SHP77 treated with DMSO at 0.1 percent for 48 hours (cell line): ENCODE data around the gene RPLP1.

Experiments used
- DNase-seq: peaks from one replicate; lab custom pipeline; 2025; lab: John Stamatoyannopoulos, UW

Gene RPLP1

DNA sequence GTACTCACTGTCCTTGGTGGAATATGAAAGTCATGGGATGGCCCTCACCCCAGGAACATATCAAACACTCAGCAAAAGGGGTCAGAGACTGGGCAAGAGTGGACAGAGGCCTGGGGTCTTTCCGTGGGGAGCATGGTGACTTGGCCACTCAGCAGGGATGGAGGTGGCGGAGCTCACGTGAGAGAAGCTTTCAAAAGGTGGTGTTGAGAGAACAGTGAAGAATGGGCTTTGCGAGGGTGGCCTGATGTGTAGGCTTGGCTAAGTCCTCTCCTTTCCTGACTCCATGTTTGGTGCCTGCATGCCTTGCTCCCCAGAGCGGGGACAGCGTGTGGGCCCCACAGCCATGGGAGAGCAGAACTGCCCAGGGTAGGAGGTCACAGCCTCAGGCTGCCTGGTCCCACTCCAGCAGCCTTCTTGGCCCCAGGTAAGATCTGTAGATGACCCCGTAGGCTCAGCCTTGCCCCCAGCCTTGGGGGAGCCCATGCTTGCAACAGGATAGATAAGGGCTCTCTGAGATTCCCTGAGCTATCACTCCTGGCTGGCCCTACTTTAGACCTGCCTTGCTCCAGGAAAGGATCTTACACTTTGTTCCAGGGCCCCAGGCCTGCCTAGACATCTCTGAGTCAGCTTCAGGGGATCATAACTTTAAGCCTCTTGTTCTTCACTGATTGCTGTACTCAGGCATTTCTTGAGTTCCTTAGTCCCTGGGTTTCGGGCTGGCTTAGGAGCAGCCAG lies 17.0 kb downstream of the RPLP1 start:
- no peak for DNase-seq

DNA sequence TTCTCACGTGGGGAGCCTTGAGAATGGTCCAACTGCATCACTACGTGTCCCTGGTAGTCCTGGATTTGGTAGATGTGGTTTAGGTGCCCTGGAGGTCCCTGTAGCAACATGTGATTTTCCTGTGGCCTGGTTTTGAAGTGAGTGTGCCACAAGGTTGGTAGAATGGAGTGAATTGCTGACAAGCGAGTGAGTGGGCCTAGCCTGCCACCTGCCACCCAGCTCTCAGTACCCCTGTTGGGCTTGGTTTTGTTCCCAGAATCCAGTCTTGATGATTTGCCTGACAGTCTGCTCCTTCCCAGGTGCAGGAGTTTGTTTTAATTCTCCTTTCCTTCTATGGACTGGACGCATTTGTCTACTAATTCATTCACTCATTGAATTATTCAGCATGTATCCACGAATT lies 19.4 kb downstream of the RPLP1 start:
- no peak for DNase-seq

DNA sequence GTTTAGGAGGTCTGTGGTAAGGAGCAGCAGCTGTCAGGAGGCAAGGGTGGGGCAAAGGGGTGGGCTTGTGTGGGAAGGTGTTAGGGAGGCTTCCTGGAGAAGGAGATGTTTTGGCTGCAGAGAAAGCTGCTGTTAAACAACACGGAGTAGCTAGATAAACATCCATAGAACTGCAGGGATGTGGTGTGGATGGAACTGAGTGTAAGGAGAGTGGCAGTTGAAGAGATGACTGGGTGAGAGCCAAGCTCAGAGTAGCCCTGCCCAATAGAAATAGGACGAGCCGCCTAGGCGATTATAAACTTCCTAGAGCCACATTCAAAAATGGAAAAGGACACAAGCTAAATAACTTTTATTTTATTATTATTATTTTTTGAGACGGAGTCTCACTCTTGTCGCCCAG lies 19.9 kb downstream of the RPLP1 start:
- no peak for DNase-seq

DNA sequence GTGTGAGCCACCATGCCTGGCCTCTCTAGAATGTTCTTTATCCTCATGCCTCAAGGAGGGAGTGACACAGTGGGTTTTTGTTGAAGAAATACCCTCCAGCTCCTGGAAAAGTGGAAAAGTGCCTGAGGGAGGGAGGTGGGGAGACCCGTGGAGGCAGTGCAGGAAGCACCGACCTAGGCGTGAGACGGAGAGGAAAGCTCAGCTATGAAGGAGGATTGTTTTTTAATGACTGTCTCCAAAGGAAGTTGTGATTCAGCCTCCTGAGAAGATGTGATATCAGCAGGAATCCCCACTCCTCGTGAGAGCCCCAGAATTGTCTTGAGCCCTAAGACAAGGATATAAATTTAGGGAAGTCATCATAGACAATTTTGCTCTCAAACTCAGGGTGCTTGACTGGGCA lies 21.7 kb downstream of the RPLP1 start:
- DNase-seq: no peak

DNA sequence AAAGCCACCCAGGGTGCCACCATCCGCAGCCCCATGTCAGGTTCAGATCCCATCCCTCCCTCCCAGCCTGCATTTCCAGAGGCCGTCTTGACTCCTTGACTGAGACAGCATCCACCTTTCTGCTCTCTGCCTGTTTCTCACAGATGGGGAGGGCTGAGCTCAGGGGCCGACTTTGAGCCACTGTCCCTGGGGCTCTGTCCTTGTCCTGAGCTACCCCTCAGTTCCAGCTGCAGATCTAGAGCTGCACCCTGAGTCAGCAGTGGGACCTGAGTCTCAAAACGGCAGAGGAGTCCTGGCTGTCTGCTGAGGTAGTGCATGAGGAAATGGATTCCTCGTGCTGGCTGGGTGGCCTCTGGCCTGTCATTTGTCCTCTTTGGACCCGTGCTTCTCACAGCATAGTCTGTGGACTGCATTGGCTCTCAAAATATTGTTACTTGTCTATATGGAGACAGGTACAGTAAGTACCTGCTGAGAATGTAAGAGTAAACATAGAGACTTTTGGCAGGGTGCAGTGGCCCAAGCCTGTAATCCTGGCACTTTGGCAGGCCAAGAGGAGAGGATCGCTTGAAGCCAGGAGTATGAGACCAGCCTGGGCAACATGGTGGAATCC lies 22.3 kb downstream of the RPLP1 start:
- no peak for DNase-seq

DNA sequence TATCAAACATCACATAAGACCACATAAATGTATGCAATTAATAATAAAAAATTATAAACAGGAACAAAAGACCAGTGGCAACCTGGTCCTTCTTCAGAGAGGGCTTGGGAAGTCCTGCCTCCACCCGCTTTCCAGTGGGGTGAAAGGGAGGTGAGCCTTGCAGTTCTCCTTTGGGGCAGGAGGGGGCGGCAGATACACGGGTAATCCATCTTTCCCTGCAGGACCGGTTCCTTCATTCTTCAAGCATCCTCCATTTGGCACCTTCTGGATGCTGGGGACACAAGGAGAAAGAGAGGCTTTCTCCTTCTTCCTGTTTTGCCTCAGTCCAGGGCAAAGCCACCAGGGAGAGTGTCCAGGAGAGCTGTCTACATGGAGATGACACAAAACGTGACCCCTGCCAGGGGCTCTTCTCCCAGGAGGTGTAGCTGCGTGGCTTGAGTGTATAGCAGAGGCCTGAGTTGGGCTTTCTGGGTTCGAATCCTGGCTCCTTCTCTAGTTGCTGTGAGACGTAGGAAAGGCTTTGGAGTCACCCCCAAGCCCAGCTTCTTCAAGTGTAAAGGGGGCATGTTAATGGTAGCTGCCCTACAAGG lies 23.2 kb downstream of the RPLP1 start:
- DNase-seq: peak; percentile 35

DNA sequence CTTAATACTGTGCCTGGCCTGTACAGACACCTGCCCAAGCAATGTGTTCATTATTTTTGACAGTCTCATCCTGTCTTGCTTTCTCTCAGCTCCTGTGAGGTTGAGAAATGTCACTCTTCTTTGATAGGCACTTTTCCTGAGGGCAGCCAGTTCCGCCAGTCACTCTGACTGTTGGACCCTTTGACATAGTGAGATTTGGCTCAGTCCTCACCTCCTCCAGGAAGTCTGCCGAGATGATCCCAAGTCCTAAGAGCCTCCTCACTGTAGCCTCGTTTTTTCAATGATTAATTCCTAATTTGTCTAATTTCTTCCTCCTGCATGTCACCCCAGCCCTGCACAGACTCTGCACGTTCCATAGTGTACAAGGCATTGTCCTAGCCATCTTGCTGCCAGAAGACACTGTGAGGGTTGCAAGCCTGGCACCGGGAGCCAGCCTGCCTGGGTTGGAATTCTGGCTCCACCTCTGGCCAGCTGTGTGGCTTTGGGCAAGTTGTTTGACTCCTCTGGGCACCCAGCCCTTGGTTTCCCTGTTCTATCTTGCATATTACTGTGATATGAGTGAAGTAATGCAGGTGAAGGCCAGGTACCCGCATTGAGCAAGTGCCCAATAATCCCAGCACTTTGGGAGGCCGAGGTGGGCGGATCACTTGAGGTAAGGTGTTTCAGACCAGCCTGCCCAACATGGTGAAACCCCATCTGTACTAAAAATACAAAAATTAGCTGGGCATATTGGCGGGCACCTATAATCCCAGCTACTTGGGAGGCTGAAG lies 24.3 kb downstream of the RPLP1 start:
- no peak for DNase-seq

DNA sequence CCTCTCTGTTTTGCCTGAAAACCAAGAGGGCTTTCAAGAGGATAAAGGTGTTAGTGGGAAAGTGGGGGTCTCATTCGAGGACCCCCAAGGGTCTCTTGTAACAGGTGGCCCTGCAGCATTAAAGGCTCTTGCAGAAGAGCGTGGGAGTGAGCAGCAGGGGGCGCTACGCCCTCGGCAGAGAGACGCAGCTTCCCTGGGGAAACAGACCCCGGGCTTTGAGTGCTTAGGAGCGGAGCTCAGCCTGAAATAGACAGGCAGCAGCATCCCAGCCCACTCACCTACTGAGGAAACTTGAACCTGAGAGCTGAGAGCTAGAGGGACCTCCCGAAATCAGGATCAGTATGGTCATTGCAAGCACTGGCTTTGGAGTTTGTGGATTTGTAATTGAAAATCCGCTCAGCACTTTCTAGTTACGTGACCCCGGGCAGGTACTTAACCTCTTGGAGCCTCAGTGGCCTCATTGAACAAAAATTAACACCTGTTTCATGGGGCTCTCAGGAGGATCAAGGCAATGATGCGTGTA lies 25.7 kb downstream of the RPLP1 start:
- peak; percentile 65 for DNase-seq

DNA sequence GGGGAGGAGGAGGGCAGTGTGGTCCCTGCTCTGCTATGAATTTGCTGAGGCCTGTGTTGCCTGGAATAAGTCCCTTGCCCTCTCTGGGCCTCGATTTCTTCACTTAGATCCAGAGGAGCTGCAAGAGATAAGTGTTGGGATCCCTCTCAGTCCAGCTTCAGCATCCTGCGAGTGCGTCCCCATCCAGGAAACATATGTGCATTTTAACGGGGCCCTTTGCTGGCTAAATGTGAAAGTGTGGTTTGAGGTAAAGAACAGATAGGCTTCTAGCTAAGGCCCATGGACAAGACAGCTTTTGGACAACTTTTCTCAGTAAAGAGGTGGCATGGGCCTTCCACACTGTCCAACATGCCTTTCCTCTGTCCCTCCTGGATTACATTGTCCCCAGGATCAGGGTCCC lies 26.5 kb downstream of the RPLP1 start:
- no peak for DNase-seq

DNA sequence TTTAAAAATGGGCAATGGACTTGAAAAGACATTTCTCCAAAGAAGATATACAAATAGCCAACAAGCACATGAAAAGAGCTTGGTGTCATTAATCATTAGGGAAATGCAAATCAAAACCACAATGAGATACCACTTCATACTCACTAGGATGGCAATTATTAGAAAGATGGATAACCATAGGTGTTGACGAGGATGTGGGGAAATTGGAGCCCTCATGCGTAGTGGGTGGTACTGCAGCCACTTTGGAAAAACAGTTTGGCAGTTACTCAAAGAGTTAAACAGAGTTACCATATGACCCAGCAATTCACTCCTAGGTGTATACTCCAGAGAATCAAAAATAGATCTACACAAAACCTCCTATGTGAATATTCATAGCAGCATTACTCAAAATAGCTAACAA lies 27.4 kb downstream of the RPLP1 start:
- no peak for DNase-seq

DNA sequence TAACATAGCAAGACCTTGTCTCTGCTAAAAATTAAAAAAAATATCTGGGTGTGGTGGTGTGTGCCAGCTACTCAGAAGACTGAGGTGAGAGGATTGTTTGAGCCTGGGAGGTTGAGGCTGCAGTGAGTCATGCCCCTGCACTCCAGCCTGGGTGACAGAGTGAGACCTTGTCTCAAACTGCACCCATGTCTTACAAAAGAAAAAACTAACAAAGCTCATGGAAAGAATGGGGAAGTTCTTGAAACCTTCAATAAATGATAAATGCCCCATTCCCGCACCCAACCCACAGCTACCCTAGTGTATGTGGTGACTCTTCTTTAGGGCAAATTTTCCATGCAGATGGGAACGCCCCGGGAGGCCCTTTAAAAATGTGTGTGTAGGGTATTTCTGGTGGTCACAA lies 28.3 kb downstream of the RPLP1 start:
- no peak for DNase-seq

DNA sequence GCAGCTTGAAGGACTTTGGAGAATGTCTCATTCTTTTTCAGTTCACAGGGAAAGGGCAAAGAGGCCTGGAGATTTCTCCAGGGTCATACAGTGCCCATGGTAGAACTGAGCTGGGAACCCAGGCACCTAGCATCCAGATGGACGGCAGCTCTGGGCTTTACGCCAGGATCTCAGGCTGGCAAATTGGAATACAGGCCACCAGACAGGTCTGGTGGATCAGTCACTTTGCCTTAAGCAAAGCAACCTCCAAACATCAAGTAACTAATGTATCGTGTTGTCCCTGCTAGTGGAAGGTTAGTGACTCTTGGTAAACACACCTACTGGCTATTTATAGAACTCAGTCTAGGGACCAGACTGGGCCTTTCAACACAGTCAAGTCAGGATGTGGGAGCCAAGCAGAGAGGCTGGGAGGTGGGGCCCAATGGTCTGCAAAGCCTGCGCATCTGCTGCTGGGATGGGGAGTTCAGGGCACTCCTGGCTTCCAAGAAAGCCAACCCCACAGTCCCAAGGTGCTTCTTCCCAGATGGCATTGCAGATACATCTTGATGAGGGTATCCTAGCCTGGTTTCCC lies 30.2 kb downstream of the RPLP1 start:
- no peak for DNase-seq

DNA sequence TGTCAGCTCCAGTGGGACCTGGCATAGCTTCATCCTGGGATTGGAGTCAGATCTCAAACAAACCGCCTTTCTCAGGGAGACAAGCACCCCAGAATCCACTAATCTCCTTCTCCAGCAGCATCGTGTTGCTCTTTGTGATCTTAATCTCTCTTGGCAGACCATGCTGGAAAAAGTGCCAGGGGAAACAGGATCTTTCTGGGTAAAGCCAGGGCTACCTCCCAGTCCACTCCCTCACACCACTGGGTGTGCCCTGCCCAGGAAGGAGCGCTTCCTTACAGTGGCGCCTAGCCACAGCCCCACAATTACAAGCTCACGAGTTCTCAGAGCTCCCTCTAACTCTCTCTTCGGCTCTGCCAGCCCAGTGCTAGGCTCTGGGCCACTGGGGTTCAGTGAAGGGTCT lies 32.2 kb downstream of the RPLP1 start:
- no peak for DNase-seq

DNA sequence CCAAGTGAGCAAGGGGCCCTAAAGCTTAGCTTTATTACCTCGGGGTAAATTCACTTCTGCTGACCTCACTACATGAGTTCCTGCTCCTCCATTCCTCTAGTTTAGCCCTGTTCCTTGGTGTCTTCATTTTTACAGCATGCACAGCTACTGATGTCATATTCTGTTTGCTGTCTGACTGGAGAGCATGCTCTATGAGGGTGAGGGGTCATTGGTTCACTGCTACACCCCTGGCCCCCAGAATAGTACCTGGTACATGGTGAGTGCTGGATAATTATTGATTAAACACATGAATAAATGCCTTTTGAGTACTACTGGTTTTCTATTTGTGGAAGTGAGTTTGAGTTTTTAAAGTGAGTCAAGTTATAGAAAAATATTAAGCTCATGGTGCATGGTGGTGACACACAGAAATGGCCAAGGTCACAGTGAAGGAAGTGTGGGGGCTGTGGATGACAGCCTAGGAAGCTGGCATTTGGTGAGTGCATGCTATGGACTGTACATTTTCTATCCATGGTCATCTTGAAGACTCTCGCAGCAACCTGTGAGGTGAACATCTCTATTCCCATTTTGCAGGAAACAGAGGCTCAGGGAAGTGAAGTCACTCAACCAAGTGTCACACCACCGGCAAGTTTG lies 34.0 kb downstream of the RPLP1 start:
- no peak for DNase-seq

DNA sequence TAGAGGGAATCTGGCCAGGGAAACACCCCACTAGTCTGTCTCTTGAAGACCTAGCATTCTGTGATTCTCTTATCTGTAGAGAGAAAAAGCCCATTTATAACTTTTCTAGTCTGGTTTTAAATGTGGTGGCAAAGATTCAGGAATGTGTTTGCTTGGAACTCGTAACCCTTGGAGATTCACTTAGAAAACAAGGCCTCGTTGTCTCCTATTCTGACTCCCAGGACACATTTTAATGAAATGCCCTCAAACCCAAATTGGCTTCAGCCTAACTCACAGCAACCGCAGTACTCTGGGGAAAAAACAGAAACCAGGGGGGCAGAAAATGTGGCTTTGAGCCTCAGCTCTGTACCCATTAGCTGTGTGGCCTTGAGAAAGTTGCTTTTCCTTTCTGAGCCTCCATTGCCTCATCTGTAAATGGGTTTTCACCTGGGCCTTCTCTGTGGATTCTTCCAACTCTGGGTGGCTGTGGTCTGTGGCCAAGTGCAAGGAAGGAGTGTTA lies 36.5 kb downstream of the RPLP1 start:
- no peak for DNase-seq

DNA sequence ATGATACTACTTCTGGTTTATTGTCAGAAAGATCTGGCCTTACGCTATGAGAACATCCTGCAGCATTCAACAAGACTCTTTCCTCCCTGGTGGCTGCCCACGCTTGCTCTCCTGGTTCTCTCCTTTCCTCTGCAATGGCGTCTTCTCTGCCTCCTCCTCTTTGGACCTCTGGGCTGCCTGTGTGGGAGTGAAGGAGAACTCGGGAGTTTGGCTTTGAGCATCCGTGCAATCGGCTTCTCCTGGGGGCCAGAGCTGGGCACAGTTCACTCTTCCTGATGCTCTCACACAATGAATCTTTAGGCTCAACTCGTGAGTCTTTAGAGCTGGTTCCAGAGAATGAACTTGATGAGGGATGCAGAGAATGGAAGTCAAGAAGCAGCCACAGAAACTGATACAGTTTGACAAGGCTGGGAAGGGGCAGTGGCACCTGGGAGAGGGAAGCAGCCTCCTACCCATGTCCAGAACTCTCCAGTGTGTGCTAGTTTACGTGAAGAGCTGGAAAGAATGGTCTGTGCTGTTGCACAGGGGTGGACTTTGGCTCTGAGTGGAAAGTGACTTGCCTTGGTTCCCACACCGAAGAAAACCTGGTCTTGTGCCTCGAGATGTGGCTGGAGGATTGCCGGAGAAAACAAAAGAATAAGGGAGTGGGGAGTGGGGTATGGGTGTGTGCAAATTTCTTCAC lies 37.9 kb downstream of the RPLP1 start:
- DNase-seq: no peak

DNA sequence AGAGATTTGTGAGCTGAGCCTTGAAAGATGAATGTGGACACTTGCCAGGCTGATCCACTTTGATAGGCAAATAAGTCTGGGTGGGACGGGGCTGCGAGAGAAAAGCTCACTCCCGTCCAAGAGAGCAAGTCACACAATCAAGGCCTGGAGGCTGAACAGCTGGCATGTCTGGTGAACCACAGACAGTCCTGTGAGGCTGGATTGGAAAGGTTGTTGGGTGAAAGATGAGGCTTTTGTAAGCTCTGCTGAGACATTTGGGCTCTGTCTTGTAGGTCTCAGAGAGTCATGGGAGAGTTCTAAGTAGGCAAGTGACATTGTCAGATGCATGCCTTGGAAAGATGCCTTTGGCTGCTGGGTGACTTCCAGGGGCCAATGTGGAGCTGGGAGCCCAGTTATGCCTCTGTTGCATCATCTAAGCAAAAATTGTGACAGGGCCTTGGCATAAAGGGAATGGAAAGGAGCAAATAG lies 38.5 kb downstream of the RPLP1 start:
- no peak for DNase-seq

DNA sequence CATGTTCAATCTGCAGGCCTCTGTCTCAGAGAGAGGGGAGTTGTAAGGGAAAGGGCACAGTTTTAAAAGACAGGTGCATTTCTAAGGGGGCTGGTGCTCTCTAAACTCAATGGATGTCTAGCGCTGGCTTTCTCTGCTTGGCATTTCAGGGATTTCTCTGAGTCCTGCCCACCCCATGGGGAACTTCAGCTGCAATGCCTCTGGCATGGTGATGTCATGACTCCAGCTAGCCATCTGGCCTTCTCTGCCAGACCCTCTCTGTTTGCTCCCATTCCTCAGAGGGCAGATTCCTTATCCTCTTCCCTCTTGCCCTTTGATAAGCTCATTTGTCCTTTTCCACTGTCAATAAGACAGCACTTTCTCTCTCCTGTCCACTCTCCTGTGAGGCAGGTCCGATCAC lies 40.8 kb downstream of the RPLP1 start:
- DNase-seq: no peak

DNA sequence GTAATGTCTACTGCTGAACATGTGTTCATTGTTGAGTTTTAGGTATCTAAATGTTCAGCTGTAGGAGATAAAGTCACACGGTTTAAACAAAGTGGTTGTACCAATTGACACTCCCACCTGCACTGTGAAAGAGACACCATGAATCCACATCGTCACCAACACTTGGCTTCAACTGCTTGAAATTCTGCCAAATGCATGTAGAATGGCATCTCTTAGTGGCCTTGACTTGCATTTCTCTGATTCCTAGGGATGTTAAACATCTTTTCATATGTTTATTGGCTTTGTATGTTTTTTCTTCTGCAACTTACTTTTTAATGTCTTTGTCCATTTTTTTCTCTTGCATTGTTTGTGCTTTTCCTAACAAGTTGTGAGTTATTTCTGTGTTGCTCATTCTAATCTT lies 43.4 kb downstream of the RPLP1 start:
- DNase-seq: no peak

DNA sequence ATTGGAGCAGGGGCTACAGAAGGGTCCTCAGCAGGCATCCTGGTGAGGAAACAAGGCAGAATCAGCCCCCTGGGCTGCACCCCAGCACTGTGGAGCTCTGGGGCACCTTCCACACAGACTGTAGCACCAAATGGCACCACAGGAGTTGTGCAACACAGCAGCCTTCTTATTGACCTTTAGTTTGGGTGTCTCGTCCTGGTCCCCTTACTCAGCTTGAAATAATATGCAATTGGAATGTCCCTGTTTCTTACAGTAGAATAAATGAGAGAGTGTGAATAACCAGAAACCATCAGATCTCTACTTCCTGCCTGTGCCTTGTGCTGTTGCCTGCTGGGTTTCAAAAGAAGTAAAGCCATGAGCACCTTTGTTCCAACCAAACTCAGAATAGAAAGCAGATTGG lies 44.5 kb downstream of the RPLP1 start:
- DNase-seq: no peak

DNA sequence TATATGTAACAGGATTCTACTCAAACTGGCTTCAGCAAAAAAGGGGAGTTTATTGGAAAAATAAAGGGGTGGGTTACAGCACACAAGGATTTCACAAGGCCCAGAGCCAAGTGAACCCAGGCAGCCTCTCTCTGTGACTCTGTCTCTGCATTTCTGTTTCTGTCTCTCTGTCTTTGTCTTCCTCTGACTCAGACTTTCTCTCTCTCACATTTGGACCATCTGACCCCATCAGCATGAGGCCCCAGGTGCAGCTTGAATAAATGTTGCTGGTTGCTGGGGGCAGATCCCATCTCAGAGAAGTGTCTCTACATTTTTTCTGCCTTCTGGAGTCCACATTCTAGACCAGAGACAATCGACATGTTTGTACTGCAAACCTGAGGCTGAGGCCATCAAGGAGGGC lies 45.0 kb downstream of the RPLP1 start:
- no peak for DNase-seq
